ENCODE measurements around the gene CHST14. TPM values are rescaled to one million over a fixed set of nuclear protein-coding genes. Genes with fewer than 3 reads are reported as not detected.

The CHST14 gene
- polyA plus RNA-seq, 1 donor from 2014 or later: 0.71 TPM

- no peaks in the 10 kb centered on the region for H3K9me3 ChIP-seq (ENCODE audit: low read length)
- peaks cover 22% of the 10 kb centered on the region for H3K27me3 ChIP-seq (ENCODE audit: insufficient read depth, low read depth, low read length)
- H3F3A ChIP-seq (ENCODE audit: insufficient read depth, low read length, poor library complexity, severe bottlenecking): no peaks in the 10 kb centered on the region
- no peaks in the 10 kb centered on the region for H3K9me2 ChIP-seq (ENCODE audit: insufficient read depth, low read length)
- H3K27ac ChIP-seq (ENCODE audit: low read length): no peak overlapping the region
- peaks cover 14% of the 10 kb centered on the region for H4K20me1 ChIP-seq (ENCODE audit: insufficient read depth)
- H3K4me2 ChIP-seq (ENCODE audit: low read length): peak overlapping the region; percentile 73
- no peak overlapping the region for H3K9ac ChIP-seq (ENCODE audit: low read length)
- no peak overlapping the region for H2AFZ ChIP-seq (ENCODE audit: low read depth, low read length)
- H3K79me2 ChIP-seq (replicated peaks; ENCODE audit: insufficient read depth, low read length): peaks cover 54% of the 10 kb centered on the region
- peak overlapping the region; percentile 92 for H3K4me3 ChIP-seq (ENCODE audit: low read length)
- TF ChIP-seq CTCF (IDR thresholded peaks at IDR 0.05; ENCODE audit: poor library complexity, severe bottlenecking) (no peak), MXI1 (conservative IDR thresholded peaks at IDR 0.05; ENCODE audit: poor library complexity, severe bottlenecking) (no peak), EZH2 (IDR thresholded peaks at IDR 0.05; ENCODE audit: borderline replicate concordance, insufficient read depth, low read length, poor library complexity, severe bottlenecking) (no peak), EP300 (conservative IDR thresholded peaks at IDR 0.05; ENCODE audit: poor library complexity, severe bottlenecking) (no peak), REST (IDR thresholded peaks at IDR 0.05; ENCODE audit: borderline replicate concordance) (no peak), SMC3 (conservative IDR thresholded peaks at IDR 0.05; ENCODE audit: poor library complexity) (no peak), POLR2AphosphoS5 (IDR thresholded peaks at IDR 0.05) (no peak), TAF1 (IDR thresholded peaks at IDR 0.05; ENCODE audit: low read depth) (no peak), RAD21 (conservative IDR thresholded peaks at IDR 0.05) (no peak)
- H3K36me3 ChIP-seq (ENCODE audit: insufficient read depth, low read length): no peaks in the 10 kb centered on the region
These were observed 27.5 kb upstream of the CHST14 start for GRCh38 chr15:40443255-40443654.

GRCh38 chr15:40443846-40444245, 26.9 kb upstream of the CHST14 start:
- no peak overlapping the region for H3K27ac ChIP-seq (ENCODE audit: low read length)
- H3K4me2 ChIP-seq (ENCODE audit: low read length): no peak overlapping the region
- peaks cover 54% of the 10 kb centered on the region for H3K79me2 ChIP-seq (replicated peaks; ENCODE audit: insufficient read depth, low read length)

More at GRCh38 chr15:40443846-40444245, 26.9 kb upstream of the CHST14 start:
- no peak for TF ChIP-seq RAD21 (conservative IDR thresholded peaks at IDR 0.05)
- TF ChIP-seq EP300 (conservative IDR thresholded peaks at IDR 0.05; ENCODE audit: poor library complexity, severe bottlenecking): no peak
- no peak for TF ChIP-seq TAF1 (IDR thresholded peaks at IDR 0.05; ENCODE audit: low read depth)
- TF ChIP-seq MXI1 (conservative IDR thresholded peaks at IDR 0.05; ENCODE audit: poor library complexity, severe bottlenecking): no peak
- TF ChIP-seq EZH2 (IDR thresholded peaks at IDR 0.05; ENCODE audit: borderline replicate concordance, insufficient read depth, low read length, poor library complexity, severe bottlenecking): no peak
- no peak for TF ChIP-seq POLR2AphosphoS5 (IDR thresholded peaks at IDR 0.05)
- TF ChIP-seq SMC3 (conservative IDR thresholded peaks at IDR 0.05; ENCODE audit: poor library complexity): no peak
- no peak for TF ChIP-seq CTCF (IDR thresholded peaks at IDR 0.05; ENCODE audit: poor library complexity, severe bottlenecking)
- no peak for TF ChIP-seq REST (IDR thresholded peaks at IDR 0.05; ENCODE audit: borderline replicate concordance)
- Histone ChIP-seq H3K9ac (ENCODE audit: low read length) (no peak overlapping the region), H2AFZ (ENCODE audit: low read depth, low read length) (no peak overlapping the region), H3F3A (ENCODE audit: insufficient read depth, low read length, poor library complexity, severe bottlenecking) (no peaks in the 10 kb centered on the region), H3K36me3 (ENCODE audit: insufficient read depth, low read length) (no peaks in the 10 kb centered on the region), H3K9me3 (ENCODE audit: low read length) (no peaks in the 10 kb centered on the region), H4K20me1 (ENCODE audit: insufficient read depth) (peaks cover 14% of the 10 kb centered on the region), H3K4me3 (ENCODE audit: low read length) (peak overlapping the region; percentile 92), H3K27me3 (ENCODE audit: insufficient read depth, low read depth, low read length) (peaks cover 16% of the 10 kb centered on the region), H3K9me2 (ENCODE audit: insufficient read depth, low read length) (no peaks in the 10 kb centered on the region)

All from neural cell (in vitro differentiated cells).